ENCODE results near the gene DMAP1. TPM values are rescaled to one million over a fixed set of nuclear protein-coding genes. Genes with fewer than 3 reads are reported as not detected.
A peak's percentile ranks its signal among the peaks of the same experiment; 100 is the strongest.

DMAP1 gene
- total RNA-seq, 1 experiment from 2014 or later, result 40.9 TPM

- Mint-ChIP-seq H3K4me1 (peaks cover 55% of the 10 kb centered on the region), H3K27me3 (ENCODE audit: low read depth) (no peaks in the 10 kb centered on the region), H3K9me3 (no peaks in the 10 kb centered on the region), H3K4me3 (peak overlapping the region; percentile 21; the same call in 1 of the 2 replicates), H3K36me3 (no peaks in the 10 kb centered on the region), H3K27ac (peak overlapping the region; percentile 81)
- TF ChIP-seq ZNF263 (CRISPR knock-in tag; IDR thresholded peaks at IDR 0.05; ENCODE audit: low read depth) (0 out of 2 replicates have a peak, but pooled peaks have one; percentile 58), PRDM15 (CRISPR knock-in tag; IDR thresholded peaks at IDR 0.05) (peak; percentile 90), NR1H2 (CRISPR knock-in tag; IDR thresholded peaks at IDR 0.05) (no peak), IRF2 (CRISPR knock-in tag; IDR thresholded peaks at IDR 0.05; ENCODE audit: borderline replicate concordance, low read depth) (no peak)
- ATAC-seq (peak; percentile 83), DNase-seq (ENCODE audit: low spot score) (no peak)
- ChIA-PET CTCF (interaction anchor here (0.8 to 1.8 kb wide), 16 partner anchors 10 to 391 kb away, joined by 3 to 14 read pairs (median 5); no protein-coding TSS in a partner anchor), POLR2A (no interaction called here)
Measured at GRCh38 chr1:44261171-44261817, 48.0 kb downstream of the DMAP1 start.

GRCh38 chr1:44261962-44262361, 48.7 kb downstream of the DMAP1 start:
- Mint-ChIP-seq H3K4me3 (no peak overlapping the region), H3K27me3 (ENCODE audit: low read depth) (no peaks in the 10 kb centered on the region), H3K9me3 (no peaks in the 10 kb centered on the region), H3K4me1 (peaks cover 55% of the 10 kb centered on the region), H3K27ac (peak overlapping the region; percentile 81), H3K36me3 (no peaks in the 10 kb centered on the region)
- DNase-seq (ENCODE audit: low spot score) (no peak), ATAC-seq (no peak)
- ChIA-PET CTCF (interaction anchor here (0.8 to 1.8 kb wide), 18 partner anchors 9 to 391 kb away, joined by 3 to 14 read pairs (median 5); no protein-coding TSS in a partner anchor), POLR2A (no interaction called here)
- TF ChIP-seq ZNF396 (CRISPR knock-in tag; IDR thresholded peaks at IDR 0.05; ENCODE audit: borderline replicate concordance), result no peak
- TF ChIP-seq ZNF416 (CRISPR knock-in tag; IDR thresholded peaks at IDR 0.05), result no peak
- no peak for TF ChIP-seq CTCF (IDR thresholded peaks at IDR 0.05)
- no peak for TF ChIP-seq ATF1 (CRISPR knock-in tag; IDR thresholded peaks at IDR 0.05)
- no peak for TF ChIP-seq MLX (CRISPR knock-in tag; IDR thresholded peaks at IDR 0.05)
- TF ChIP-seq ESRRA (CRISPR knock-in tag; IDR thresholded peaks at IDR 0.05; ENCODE audit: borderline replicate concordance), result no peak
- TF ChIP-seq ARID4B (CRISPR knock-in tag; IDR thresholded peaks at IDR 0.05; ENCODE audit: borderline replicate concordance), result no peak
- TF ChIP-seq CREB1 (CRISPR knock-in tag; IDR thresholded peaks at IDR 0.05), result no peak
- TF ChIP-seq GRHL2 (CRISPR knock-in tag; IDR thresholded peaks at IDR 0.05; ENCODE audit: insufficient replicate concordance, severe bottlenecking), result no peak
- TF ChIP-seq NFE2L1 (CRISPR knock-in tag; IDR thresholded peaks at IDR 0.05), result no peak
- TF ChIP-seq ETV6 (CRISPR knock-in tag; IDR thresholded peaks at IDR 0.05), result no peak
- no peak for TF ChIP-seq PRDM15 (CRISPR knock-in tag; IDR thresholded peaks at IDR 0.05)
- no peak for TF ChIP-seq MAX (CRISPR knock-in tag; IDR thresholded peaks at IDR 0.05)
- no peak for TF ChIP-seq SOX15 (CRISPR knock-in tag; IDR thresholded peaks at IDR 0.05)
- TF ChIP-seq CBFB (CRISPR knock-in tag; IDR thresholded peaks at IDR 0.05; ENCODE audit: low read depth), result no peak
- TF ChIP-seq ZNF423 (CRISPR knock-in tag; IDR thresholded peaks at IDR 0.05), result no peak
